ENCODE results near the gene FHL2.
A peak's percentile ranks its signal among the peaks of the same experiment; 100 is the strongest.

FHL2 gene, protein sequence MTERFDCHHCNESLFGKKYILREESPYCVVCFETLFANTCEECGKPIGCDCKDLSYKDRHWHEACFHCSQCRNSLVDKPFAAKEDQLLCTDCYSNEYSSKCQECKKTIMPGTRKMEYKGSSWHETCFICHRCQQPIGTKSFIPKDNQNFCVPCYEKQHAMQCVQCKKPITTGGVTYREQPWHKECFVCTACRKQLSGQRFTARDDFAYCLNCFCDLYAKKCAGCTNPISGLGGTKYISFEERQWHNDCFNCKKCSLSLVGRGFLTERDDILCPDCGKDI

DNA sequence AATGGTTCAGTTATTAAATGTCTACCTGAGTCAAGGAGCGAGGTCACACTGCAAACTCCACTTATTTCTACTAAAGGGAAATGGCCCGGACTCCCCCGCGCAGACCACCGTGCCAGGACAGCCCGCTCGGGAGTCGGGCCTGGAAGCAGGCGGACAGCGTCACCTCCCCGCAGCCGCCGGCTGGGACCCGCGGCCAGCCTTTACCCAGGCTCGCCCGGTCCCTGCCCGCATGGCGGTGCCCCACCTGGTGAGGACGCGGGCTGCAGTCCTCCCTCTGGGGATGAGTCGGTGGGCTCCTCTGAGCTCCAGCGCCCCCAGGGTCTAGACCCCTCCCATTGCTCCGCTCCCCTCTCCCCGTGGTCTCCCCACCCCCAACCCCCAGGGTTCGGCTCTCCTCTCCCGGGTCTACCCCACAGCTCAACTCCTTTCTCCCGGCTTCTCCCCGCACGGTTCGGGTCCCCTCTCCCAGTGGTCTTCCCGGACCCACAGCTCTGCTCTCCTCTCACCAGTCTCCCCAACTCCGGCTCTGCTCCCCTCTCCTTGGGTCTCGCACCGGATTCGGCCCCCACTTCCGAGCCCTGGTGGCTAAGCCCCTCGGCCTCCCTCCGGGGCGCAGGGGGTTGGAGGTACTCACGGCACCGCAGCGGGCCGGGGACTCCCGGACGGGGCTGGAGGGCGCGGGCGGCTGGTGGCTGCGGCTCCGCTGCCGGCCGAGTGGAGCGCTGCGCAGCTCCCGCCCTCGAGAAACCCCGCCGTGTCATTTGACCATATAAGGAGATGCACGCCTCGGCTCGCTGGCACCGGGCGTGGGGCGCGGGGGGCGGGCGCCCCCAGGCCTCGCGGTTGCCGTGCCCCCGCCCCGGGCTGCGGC lies at the start of gene FHL2:
FHL2 (minus strand) TSS at position 716 of the 871 bp plus-strand sequence. CDS start 12,535 bp downstream, outside the sequence.
- DNase-seq (ENCODE audit: insufficient read length, low spot score): peak; percentile 58
- peak; percentile 75 for TF ChIP-seq POLR2A (IDR thresholded peaks at IDR 0.05; ENCODE audit: low read depth, low read length)
- no peak for FAIRE-seq

DNA sequence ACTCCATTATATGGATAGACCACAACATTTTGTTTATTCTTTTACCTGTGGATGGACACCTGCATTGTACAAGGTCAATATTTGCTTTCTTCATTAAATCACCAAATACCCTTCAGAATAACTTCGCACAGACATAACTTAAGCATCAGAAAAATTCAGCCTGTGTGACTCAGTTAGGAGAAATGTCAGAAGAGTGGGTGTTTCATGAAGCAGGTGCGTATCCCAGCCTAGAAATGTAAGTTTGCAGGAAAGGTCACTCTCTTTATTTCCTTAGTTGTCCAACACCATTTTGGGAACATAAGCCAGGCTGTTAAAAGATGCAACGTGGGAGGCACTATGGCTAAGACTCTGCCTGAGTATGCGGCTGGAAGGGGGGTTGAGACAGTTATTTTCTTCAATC lies 48.6 kb upstream of the FHL2 start:
- no peak for DNase-seq (ENCODE audit: insufficient read length, low spot score)
- FAIRE-seq: no peak
- TF ChIP-seq POLR2A (IDR thresholded peaks at IDR 0.05; ENCODE audit: low read depth, low read length): no peak

DNA sequence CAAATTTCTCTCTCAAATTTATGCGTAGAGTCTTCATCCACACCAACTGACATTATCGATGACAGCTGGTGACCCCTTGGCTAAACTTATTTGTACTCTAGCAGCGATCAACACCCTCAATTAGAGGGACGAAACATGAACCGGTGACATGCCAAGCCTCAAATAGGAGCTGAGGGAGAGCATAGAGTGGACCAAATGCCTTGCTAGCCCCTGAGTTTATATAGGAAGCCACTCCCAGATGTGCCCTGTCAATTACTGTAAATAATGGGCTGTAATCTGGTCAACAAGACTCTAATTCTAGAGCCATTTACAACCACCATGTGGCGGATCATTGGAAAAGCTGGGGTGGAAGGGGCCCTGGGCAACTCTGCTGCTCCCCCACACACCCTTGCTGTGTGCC lies 47.6 kb upstream of the FHL2 start:
- DNase-seq (ENCODE audit: insufficient read length, low spot score): no peak
- TF ChIP-seq POLR2A (IDR thresholded peaks at IDR 0.05; ENCODE audit: low read depth, low read length): no peak
- no peak for FAIRE-seq

DNA sequence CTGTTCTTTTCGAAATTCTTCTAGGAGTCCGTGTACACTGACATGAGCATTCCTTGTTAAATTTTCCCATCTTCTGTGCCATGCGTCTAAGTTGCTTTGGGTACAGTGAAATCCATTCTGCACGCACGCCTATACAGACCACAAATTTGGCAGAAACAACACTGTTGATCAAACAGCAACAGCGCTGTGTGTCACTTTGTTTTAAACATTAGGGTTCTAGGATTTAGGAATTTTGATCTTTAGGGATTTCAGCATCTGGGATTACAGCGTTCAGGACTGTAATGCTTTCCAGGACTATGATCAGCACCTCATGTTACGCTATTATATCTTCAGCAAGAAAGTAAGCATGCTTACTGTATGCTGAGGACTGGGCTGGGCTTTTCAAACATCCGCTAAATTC lies 47.1 kb upstream of the FHL2 start:
- FAIRE-seq: no peak
- no peak for DNase-seq (ENCODE audit: insufficient read length, low spot score)
- no peak for TF ChIP-seq POLR2A (IDR thresholded peaks at IDR 0.05; ENCODE audit: low read depth, low read length)

DNA sequence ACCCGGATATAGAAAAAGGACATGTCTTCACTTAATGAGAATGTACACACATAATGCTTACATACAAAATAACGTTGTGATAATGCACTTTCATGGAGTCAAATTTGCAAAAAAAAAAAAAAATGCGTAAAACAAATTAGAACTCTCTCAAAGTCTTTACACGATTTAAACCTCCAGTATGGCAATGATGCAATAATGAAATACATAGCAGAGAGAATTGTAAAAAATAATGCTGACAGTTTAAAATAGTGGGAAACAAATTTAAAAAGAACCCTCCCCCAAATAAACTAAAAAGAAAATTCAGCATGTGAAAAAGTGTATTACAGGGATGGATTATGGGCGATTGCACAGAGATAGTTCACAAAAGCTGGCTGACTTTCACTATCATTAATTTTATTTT lies 46.6 kb upstream of the FHL2 start:
- FAIRE-seq: no peak
- no peak for TF ChIP-seq POLR2A (IDR thresholded peaks at IDR 0.05; ENCODE audit: low read depth, low read length)

DNA sequence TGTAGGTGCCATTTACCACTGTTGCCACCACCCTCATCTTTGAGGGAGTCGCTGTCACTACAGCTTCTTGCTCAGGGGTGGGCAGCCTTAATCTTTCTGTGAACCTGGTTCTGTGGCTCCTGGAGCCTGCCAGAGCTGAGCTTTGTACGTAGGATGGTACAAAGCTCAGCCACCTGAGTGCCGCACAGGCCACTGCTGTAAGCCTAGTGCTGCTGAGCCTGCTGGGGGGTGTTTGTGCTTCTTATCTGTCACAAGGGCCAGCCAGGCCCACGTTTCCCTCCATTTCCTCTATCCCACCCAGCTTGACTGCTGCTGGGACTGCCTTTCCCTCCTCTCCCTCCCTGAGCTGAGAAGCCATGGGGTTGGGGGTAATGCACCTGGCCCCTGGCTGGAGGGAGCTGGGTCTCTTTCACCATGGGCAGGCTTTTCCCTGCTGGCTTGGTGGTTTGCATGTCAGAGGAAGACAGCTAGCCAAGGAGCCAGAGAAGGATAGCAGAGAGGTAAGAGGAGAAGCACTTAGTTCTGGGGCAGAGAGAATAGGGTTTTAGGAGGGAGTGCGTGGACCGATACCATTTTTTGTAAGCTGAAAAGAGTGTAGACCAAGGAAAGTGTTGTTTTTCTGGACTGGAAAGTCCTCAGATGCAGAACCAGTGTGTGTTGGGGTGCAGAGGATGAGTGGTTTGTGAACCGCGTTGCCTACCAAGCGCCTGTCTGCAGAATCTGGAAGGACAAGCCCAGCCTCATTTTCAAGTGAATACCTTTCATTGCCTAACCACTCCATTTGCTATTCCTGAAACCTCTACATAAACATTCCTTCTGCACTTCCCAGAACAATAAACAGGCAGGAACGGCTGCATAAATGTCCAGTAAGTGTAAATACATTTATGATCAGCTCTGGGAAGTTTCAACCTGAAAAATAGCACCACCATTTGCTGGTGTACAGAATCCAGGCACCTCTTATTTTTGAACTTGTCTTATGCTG lies 45.1 kb upstream of the FHL2 start:
- DNase-seq (ENCODE audit: insufficient read length, low spot score) (no peak), FAIRE-seq (no peak)
- no peak for TF ChIP-seq POLR2A (IDR thresholded peaks at IDR 0.05; ENCODE audit: low read depth, low read length)

More for the DNA sequence above, 46.6 kb upstream of the FHL2 start:
- DNase-seq (ENCODE audit: insufficient read length, low spot score): no peak

DNA sequence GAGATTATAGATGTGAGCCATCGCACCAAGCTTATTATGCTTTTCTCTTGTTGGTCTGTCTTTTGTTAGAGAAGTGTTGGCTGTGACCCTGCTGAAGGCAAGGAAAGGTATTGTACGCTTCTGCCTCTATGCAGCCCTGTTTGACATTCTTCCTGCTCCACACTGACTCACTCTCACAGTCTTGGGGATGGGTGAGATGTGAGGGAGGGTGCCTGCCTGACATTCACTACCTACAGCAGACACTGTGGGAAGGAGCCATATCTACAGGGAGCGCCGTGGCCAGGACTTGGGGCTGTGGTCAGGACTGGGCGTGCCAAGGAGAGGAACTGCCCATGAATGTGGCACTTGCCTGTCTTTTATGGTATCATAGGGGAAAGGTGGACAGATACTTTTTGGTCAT lies 43.9 kb upstream of the FHL2 start:
- DNase-seq (ENCODE audit: insufficient read length, low spot score) (no peak), FAIRE-seq (no peak)
- no peak for TF ChIP-seq POLR2A (IDR thresholded peaks at IDR 0.05; ENCODE audit: low read depth, low read length)

DNA sequence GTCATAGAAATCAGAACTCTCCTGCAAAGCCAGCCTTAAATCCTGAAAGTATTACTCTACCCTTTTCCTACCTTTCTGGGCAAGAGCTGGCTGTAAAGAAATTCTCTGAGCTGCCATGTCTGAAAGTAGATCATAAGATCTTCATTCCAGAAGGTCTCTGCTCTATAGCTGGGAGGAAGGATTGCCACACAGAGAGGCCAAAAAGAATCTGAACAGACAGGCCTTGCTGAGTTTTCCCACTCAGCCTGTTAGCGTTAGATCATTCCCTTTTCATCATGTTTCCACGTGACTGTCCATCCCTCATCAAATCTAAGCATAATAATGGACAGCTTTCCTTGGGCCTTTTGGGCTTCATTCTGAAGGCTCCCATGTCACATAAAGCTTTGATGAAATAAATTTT lies 43.2 kb upstream of the FHL2 start:
- FAIRE-seq (no peak), DNase-seq (ENCODE audit: insufficient read length, low spot score) (no peak)
- no peak for TF ChIP-seq POLR2A (IDR thresholded peaks at IDR 0.05; ENCODE audit: low read depth, low read length)

DNA sequence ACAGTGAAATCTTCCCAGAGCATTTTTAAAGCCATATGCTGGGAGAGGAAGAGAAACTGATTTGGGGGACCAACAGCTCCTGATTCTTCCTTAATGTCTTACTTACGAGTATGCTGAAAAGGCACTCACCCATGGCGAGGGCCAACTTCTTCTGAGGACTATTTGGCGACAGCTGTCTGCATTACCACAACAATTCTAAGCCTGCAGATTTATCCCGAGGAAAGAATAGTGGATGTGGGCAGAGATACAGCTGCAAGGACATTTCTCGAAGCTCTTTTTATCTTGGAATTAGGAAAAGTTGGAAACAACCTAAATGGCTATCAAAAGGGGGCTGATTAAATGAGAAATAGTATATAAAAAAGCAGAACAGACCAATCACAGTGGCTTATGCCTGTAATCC lies 40.3 kb upstream of the FHL2 start:
- no peak for FAIRE-seq
- DNase-seq (ENCODE audit: insufficient read length, low spot score): no peak
- TF ChIP-seq POLR2A (IDR thresholded peaks at IDR 0.05; ENCODE audit: low read depth, low read length): no peak

DNA sequence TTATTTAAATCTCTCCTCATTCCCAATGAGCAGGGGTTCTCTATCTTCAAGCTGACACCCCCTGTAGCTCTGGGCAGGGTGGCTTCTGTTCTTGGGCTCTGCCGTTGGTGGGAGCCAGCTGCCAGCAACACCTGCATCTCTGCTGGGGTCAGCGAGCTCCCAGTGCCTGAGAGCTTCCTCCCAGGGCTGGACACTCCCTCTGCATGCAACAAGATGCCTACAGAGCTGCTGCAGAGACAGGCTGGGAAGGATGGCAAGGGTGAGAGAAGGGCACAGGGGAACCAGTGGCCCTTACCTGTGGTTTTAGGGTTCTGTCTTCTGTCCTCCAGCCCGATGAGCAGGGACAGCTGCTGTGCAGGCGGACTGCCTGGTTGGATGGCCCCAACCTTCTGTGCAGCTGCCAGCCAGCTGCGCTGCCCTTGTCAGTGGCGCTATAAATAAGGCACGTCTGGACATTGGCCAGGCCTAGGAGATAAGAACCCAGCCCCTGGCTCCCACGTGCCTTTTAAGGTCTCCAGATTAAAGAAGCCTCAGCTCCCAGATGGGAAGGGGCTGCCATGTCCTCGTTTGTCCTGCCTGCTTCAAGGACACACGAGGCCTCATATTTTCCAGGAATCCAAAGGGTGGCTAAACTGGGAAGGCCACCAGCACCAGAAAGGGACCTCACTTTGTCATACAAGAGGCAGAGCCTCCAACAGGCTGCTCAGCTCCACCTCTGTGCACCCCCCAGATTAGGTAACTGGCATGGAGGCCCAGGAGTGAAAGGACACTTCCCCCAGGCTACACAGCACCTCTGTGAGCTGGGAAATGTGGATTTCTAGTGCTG lies 39.5 kb upstream of the FHL2 start:
- peak; percentile 75 for FAIRE-seq
- TF ChIP-seq POLR2A (IDR thresholded peaks at IDR 0.05; ENCODE audit: low read depth, low read length): no peak
- peak; percentile 23 for DNase-seq (ENCODE audit: insufficient read length, low spot score)

DNA sequence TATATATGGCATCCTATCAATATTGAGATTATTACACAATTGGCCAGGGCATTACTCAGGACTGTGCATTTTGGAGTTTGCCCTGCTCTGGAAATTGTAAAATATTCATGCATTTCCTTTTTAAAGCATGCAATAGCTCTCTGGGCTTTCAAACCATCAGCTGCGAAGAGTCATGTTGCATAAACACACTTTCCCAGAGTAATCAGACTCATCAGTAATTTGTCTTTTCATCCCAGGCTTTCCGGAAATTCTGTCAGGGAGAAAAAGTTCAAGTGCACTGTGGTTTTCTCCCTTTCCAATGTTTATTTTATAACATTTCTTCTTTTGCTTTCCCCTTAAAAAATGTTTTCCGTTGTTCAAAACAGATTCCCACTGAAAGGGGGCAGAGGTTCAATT lies 38.9 kb upstream of the FHL2 start:
- DNase-seq (ENCODE audit: insufficient read length, low spot score): no peak
- no peak for TF ChIP-seq POLR2A (IDR thresholded peaks at IDR 0.05; ENCODE audit: low read depth, low read length)
- FAIRE-seq: no peak

DNA sequence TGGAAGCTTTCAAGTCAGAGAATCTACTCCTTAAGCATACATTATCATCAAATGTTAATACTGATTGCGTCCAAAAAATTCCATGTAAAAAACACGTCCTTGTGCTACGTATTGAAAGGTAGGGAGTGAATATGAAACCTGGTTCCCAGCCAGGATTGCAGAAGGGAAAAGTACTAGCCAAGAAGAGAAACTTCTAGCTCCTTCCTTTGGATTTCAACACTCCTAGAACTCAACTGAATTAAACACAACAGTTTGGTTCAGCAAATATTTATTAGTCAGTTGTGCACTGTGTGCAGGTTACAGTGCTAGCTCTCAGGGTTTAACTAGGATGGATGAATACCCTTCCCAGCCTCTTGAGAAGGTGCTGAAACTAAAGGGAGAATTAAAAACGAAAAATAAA lies 33.9 kb upstream of the FHL2 start:
- FAIRE-seq (no peak), DNase-seq (ENCODE audit: insufficient read length, low spot score) (no peak)
- TF ChIP-seq POLR2A (IDR thresholded peaks at IDR 0.05; ENCODE audit: low read depth, low read length): no peak

DNA sequence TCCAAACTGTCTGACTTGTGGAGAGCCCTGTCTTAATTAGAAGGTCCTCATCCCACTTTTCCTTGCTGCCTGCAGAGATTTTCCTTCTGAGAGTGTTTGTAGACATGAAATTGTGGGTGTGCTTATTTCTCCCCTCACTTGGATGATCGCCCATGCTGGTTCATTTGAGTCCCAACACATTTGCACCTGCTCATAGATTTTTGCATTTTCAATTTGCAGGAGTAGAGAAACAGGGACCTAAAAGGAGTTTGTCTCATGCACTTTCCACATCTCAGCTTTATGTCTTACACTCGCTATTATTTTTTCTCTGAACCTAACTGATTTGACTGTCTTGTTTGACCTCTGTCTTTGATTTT lies 33.2 kb upstream of the FHL2 start:
- FAIRE-seq: no peak
- no peak for TF ChIP-seq POLR2A (IDR thresholded peaks at IDR 0.05; ENCODE audit: low read depth, low read length)
- DNase-seq (ENCODE audit: insufficient read length, low spot score): no peak

Data from H54 (cell line).